GM19193 (cell line): ENCODE data around the gene DUSP8.

Experiments
- POLR2A ChIP-seq: IDR thresholded peaks from 4 replicates; pipeline ENCODE4 v1.6.1; 2011; ENCODE audit not compliant: insufficient read depth, insufficient read length; ENCODE audit errors: extremely low read depth

DUSP8 gene

GRCh38 chr11:1567052-1567720 is 4.9 kb downstream of the DUSP8 start:
- TF ChIP-seq POLR2A, result no peak

- TF ChIP-seq POLR2A, result no peak
Measured at GRCh38 chr11:1566381-1567051, 5.6 kb downstream of the DUSP8 start.

- TF ChIP-seq POLR2A, result no peak
Measured at GRCh38 chr11:1565904-1566247, 6.2 kb downstream of the DUSP8 start.

GRCh38 chr11:1565173-1565903 is 6.7 kb downstream of the DUSP8 start:
- TF ChIP-seq POLR2A, result no peak

- TF ChIP-seq POLR2A, result no peak
Measured at GRCh38 chr11:1564535-1565172, 7.4 kb downstream of the DUSP8 start.

- TF ChIP-seq POLR2A, result no peak
Measured at GRCh38 chr11:1563697-1564534, 8.2 kb downstream of the DUSP8 start.

GRCh38 chr11:1563149-1563638 is 8.9 kb downstream of the DUSP8 start:
- no peak for TF ChIP-seq POLR2A

GRCh38 chr11:1562469-1563148 is 9.5 kb downstream of the DUSP8 start:
- TF ChIP-seq POLR2A, result no peak

- TF ChIP-seq POLR2A, result no peak
Measured at GRCh38 chr11:1561955-1562354, 10.1 kb downstream of the DUSP8 start.

- TF ChIP-seq POLR2A, result no peak
Measured at GRCh38 chr11:1561266-1561665, 10.8 kb downstream of the DUSP8 start.

GRCh38 chr11:1560649-1561251 is 11.3 kb downstream of the DUSP8 start:
- no peak for TF ChIP-seq POLR2A

- TF ChIP-seq POLR2A, result no peak
Measured at GRCh38 chr11:1560002-1560648, 11.9 kb downstream of the DUSP8 start.
